K562 (cell line): Measurements from ENCODE around the gene PNRC2. TPM values are rescaled to one million over a fixed set of nuclear protein-coding genes. Genes with fewer than 3 reads are reported as not detected.

Experiments
- CREB1 ChIP-seq, 2 experiments: sonication (generic) in 1 of 2; formaldehyde crosslinking in 1 of 2; IDR thresholded peaks; 2 replicates each; pipeline versions ENCODE4 v1.6.1 to v1.8.0; 2012 to 2022; ENCODE audit warnings: inconsistent platforms in 1 of 2, mild to moderate bottlenecking in 1 of 2, missing genetic modification reagents in 1 of 2, moderate library complexity in 1 of 2
- ELF4 ChIP-seq: fragments of 450-650 bp; formaldehyde crosslinking; IDR thresholded peaks from 2 replicates; pipeline ENCODE4 v1.4.0; 2022; ENCODE audit warnings: missing genetic modification characterization
- MYNN ChIP-seq, 2 experiments: sonication (generic); formaldehyde crosslinking in 1 of 2; IDR thresholded peaks; 2 replicates each; pipeline versions ENCODE4 v1.5.0 to v1.6.1; 2016 to 2020; ENCODE audit warnings: antibody characterized with exemption in 1 of 2, missing genetic modification reagents in 1 of 2
- NR2C2 ChIP-seq, 2 experiments: fragments of 200-800 bp in 1 of 2; sonication (Bioruptor generic) in 1 of 2; sonication (generic) in 1 of 2; formaldehyde crosslinking in 1 of 2; IDR thresholded peaks; 2 replicates each; pipeline versions ENCODE4 v1.6.1 to v1.8.0; 2016 to 2022; ENCODE audit warnings: mild to moderate bottlenecking in 1 of 2, missing compliant biosample characterization in 1 of 2, missing genetic modification characterization in 1 of 2, missing genetic modification reagents in 1 of 2
- POLR2A ChIP-seq: fragments of 450-650 bp; conservative IDR thresholded peaks from 2 replicates; pipeline ENCODE4 v1.6.1; 2016
- POLR2AphosphoS2 ChIP-seq: IDR thresholded peaks from 2 replicates; pipeline ENCODE4 v1.6.1; 2012; ENCODE audit warnings: low read length, improper control_type of control experiment
- POLR2B ChIP-seq: fragments of 450-650 bp; IDR thresholded peaks from 2 replicates; pipeline ENCODE4 v1.6.1; 2018; ENCODE audit warnings: low read depth; ENCODE audit not compliant: partially characterized antibody
- POLR2H ChIP-seq: IDR thresholded peaks from 2 replicates; pipeline ENCODE4 v1.6.1; 2016; ENCODE audit warnings: missing genetic modification characterization, low read depth, mild to moderate bottlenecking, control low read depth, missing compliant biosample characterization, moderate library complexity
- PTTG1 ChIP-seq: fragments of 450-650 bp; IDR thresholded peaks from 2 replicates; pipeline ENCODE4 v1.6.1; 2016; ENCODE audit warnings: low read depth, mild to moderate bottlenecking, missing genetic modification characterization, missing compliant biosample characterization
- STAT5A ChIP-seq: IDR thresholded peaks from 2 replicates; pipeline ENCODE4 v1.6.1; 2012; ENCODE audit warnings: low read length, inconsistent platforms, borderline replicate concordance
- SUPT5H ChIP-seq: fragments of 450-650 bp; IDR thresholded peaks from 2 replicates; pipeline ENCODE4 v1.6.1; 2016
- TEAD1 ChIP-seq, 2 experiments: fragments of 450-650 bp in 1 of 2; sonication (generic) in 1 of 2; formaldehyde crosslinking; IDR thresholded peaks; 2 replicates each; pipeline versions ENCODE4 v1.4.0 to v1.8.0; 2020 to 2022; ENCODE audit warnings: mild to moderate bottlenecking in 2 of 2, missing genetic modification reagents in 1 of 2
- ZFX ChIP-seq: sonication (generic); formaldehyde crosslinking; IDR thresholded peaks from 2 replicates; pipeline ENCODE4 v1.8.0; 2022; ENCODE audit warnings: mild to moderate bottlenecking, missing genetic modification reagents, moderate library complexity
- ZNF586 ChIP-seq: fragments of 450-650 bp; formaldehyde crosslinking; conservative IDR thresholded peaks from 2 replicates; pipeline ENCODE4 v1.4.0; 2020; ENCODE audit warnings: mild to moderate bottlenecking, moderate library complexity
- ZNF77 ChIP-seq: fragments of 250-450 bp; sonication (Bioruptor Pico); IDR thresholded peaks from 2 replicates; pipeline ENCODE4 v1.5.0; 2020
- polyA plus RNA-seq, 8 experiments: library from polyadenylated mRNA; depleted of rRNA in 4 of 8; stranded (reverse) in 5 of 8; unstranded in 3 of 8; fragments of >200 nt; fragmentation: Nextera tagmentation in 2 of 8; fragmentation: Illumina TruSeq in 1 of 8; extraction: Ambion mirVana in 2 of 8; extraction: Trizol in 1 of 8; gene quantifications; 2 replicates each; pipeline versions ENCODE4 v1.2.1 to v1.2.3, GENCODE V29; 2011 to 2014; ENCODE audit warnings: inconsistent platforms in 1 of 8, missing spikeins in 1 of 8
- total RNA-seq, 7 experiments: library from RNA; depleted of rRNA in 6 of 7; stranded (reverse); fragments of >200 nt in 6 of 7; fragmentation: Illumina TruSeq in 2 of 7; extraction: Trizol in 2 of 7; gene quantifications; 2 replicates each; pipeline versions ENCODE4 v1.2.1 to v1.2.3, GENCODE V29; 2011 to 2021; ENCODE audit warnings: low replicate concordance in 1 of 7
- TF ChIP-seq, protein P1 (sequence below): fragments of 250-450 bp; sonication (Bioruptor Pico); IDR thresholded peaks from 2 replicates; pipeline ENCODE4 v1.5.0; 2022; ENCODE audit warnings: mild to moderate bottlenecking
- TF ChIP-seq, protein P2 (sequence below): fragments of 450-650 bp; formaldehyde crosslinking; IDR thresholded peaks from 2 replicates; pipeline ENCODE4 v1.4.0; 2022; ENCODE audit warnings: missing genetic modification characterization
- TF ChIP-seq, protein P3 (sequence below): fragments of 450-650 bp; formaldehyde crosslinking; conservative IDR thresholded peaks from 2 replicates; pipeline ENCODE4 v1.4.0; 2022; ENCODE audit warnings: mild to moderate bottlenecking, missing genetic modification characterization
- TF ChIP-seq, protein P4 (sequence below): sonication (generic); IDR thresholded peaks from 2 replicates; pipeline ENCODE4 v1.6.1; 2016
- TF ChIP-seq, protein P5 (sequence below): fragments of 450-650 bp; formaldehyde crosslinking; IDR thresholded peaks from 2 replicates; pipeline ENCODE4 v1.4.0; 2022; ENCODE audit warnings: mild to moderate bottlenecking, moderate library complexity

Gene PNRC2
- total and polyA plus RNA-seq, 9 of the 15 experiments (the other 6 are each of a cell fraction or from before 2014, with no cell fraction given): 127 to 303 (median 203) TPM

DNA sequence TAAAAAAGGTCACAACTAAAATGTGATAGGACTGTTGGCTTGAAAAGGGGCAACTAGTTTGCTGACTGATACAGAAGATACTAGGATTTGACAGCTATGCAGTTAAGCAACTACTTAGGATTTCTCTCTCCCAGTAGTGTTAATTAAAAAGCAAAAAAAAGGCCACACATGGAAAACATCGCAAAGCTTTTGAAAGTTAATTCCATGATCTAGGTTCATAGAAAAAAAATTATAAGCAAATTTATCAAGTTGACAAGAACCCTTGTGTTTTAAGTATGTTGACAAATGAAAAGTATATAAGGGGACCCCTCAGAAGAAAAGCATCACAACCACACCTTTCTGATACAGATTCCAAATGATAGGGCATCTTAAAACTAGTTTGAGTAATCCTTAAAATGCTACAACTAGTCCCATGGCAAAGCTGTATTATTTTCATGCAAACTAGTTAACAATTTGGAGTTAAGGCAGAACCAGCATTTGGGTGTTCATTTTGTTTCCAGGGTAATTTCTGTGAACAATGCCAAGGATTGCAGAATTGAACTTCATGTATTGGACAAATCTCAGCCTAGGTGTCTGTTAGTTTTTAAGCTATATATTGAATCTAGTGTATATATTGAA, 4.1 kb downstream of the PNRC2 start (continued):
- TF ChIP-seq, protein P1, sequence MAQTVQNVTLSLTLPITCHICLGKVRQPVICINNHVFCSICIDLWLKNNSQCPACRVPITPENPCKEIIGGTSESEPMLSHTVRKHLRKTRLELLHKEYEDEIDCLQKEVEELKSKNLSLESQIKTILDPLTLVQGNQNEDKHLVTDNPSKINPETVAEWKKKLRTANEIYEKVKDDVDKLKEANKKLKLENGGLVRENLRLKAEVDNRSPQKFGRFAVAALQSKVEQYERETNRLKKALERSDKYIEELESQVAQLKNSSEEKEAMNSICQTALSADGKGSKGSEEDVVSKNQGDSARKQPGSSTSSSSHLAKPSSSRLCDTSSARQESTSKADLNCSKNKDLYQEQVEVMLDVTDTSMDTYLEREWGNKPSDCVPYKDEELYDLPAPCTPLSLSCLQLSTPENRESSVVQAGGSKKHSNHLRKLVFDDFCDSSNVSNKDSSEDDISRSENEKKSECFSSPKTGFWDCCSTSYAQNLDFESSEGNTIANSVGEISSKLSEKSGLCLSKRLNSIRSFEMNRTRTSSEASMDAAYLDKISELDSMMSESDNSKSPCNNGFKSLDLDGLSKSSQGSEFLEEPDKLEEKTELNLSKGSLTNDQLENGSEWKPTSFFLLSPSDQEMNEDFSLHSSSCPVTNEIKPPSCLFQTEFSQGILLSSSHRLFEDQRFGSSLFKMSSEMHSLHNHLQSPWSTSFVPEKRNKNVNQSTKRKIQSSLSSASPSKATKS: 0 out of 2 replicates have a peak, but pooled peaks have one; percentile 6
- TF ChIP-seq POLR2B: peak; percentile 71
- TF ChIP-seq CREB1 (IDR thresholded peaks at IDR 0.05): peak; percentile 2; the same call in 1 of the 2 replicates
- TF ChIP-seq CREB1 (CRISPR knock-in tag; IDR thresholded peaks at IDR 0.05): no peak
- TF ChIP-seq POLR2H: 0 out of 2 replicates have a peak, but pooled peaks have one; percentile 26
- TF ChIP-seq, protein P2, sequence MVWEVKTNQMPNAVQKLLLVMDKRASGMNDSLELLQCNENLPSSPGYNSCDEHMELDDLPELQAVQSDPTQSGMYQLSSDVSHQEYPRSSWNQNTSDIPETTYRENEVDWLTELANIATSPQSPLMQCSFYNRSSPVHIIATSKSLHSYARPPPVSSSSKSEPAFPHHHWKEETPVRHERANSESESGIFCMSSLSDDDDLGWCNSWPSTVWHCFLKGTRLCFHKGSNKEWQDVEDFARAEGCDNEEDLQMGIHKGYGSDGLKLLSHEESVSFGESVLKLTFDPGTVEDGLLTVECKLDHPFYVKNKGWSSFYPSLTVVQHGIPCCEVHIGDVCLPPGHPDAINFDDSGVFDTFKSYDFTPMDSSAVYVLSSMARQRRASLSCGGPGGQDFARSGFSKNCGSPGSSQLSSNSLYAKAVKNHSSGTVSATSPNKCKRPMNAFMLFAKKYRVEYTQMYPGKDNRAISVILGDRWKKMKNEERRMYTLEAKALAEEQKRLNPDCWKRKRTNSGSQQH (CRISPR knock-in tag): peak; percentile 16; the same call in 1 of the 2 replicates
- peak; percentile 76 for TF ChIP-seq POLR2A
- TF ChIP-seq PTTG1: no peak
- TF ChIP-seq, protein P3, sequence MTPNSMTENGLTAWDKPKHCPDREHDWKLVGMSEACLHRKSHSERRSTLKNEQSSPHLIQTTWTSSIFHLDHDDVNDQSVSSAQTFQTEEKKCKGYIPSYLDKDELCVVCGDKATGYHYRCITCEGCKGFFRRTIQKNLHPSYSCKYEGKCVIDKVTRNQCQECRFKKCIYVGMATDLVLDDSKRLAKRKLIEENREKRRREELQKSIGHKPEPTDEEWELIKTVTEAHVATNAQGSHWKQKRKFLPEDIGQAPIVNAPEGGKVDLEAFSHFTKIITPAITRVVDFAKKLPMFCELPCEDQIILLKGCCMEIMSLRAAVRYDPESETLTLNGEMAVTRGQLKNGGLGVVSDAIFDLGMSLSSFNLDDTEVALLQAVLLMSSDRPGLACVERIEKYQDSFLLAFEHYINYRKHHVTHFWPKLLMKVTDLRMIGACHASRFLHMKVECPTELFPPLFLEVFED (CRISPR knock-in tag): peak; percentile 53; the same call in 1 of the 2 replicates
- TF ChIP-seq ZNF77 (CRISPR knock-in tag): peak; percentile 82; the same call in 1 of the 2 replicates
- TF ChIP-seq STAT5A: peak; percentile 10; the same call in 1 of the 2 replicates
- 0 out of 2 replicates have a peak, but pooled peaks have one; percentile 26 for TF ChIP-seq MYNN (IDR thresholded peaks at IDR 0.05)
- no peak for TF ChIP-seq MYNN (CRISPR knock-in tag; IDR thresholded peaks at IDR 0.05)
- TF ChIP-seq, protein P4, sequence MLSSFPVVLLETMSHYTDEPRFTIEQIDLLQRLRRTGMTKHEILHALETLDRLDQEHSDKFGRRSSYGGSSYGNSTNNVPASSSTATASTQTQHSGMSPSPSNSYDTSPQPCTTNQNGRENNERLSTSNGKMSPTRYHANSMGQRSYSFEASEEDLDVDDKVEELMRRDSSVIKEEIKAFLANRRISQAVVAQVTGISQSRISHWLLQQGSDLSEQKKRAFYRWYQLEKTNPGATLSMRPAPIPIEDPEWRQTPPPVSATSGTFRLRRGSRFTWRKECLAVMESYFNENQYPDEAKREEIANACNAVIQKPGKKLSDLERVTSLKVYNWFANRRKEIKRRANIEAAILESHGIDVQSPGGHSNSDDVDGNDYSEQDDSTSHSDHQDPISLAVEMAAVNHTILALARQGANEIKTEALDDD: peak; percentile 92
- TF ChIP-seq POLR2AphosphoS2: peak; percentile 95; the same call in 1 of the 2 replicates
- no peak for TF ChIP-seq ZFX
- 0 out of 4 replicates have a peak, but pooled peaks of 1 of the 2 experiments have one; percentile 25 for TF ChIP-seq TEAD1 (CRISPR knock-in tag; IDR thresholded peaks at IDR 0.05)
- TF ChIP-seq NR2C2 (CRISPR knock-in tag; IDR thresholded peaks at IDR 0.05): no peak
- no peak for TF ChIP-seq NR2C2 (tag; IDR thresholded peaks at IDR 0.05)
- TF ChIP-seq ZNF586 (CRISPR knock-in tag): peak; percentile 56; the same call in 1 of the 2 replicates
- TF ChIP-seq, protein P5, sequence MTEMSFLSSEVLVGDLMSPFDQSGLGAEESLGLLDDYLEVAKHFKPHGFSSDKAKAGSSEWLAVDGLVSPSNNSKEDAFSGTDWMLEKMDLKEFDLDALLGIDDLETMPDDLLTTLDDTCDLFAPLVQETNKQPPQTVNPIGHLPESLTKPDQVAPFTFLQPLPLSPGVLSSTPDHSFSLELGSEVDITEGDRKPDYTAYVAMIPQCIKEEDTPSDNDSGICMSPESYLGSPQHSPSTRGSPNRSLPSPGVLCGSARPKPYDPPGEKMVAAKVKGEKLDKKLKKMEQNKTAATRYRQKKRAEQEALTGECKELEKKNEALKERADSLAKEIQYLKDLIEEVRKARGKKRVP (CRISPR knock-in tag): 0 out of 2 replicates have a peak, but pooled peaks have one; percentile 20
- peak; percentile 78 for TF ChIP-seq SUPT5H
- 0 out of 2 replicates have a peak, but pooled peaks have one; percentile 5 for TF ChIP-seq ELF4
